Breast epithelium (tissue), 4 donors: ENCODE measurements around the gene RCSD1. TPM values are rescaled to one million over a fixed set of nuclear protein-coding genes. Genes with fewer than 3 reads are reported as not detected.
"Not testable (repeated sequence)": the region's sequence is repeated elsewhere in the genome, so short reads cannot be mapped to it uniquely, and the experiment has no call there.

ENCODE experiments used
- DNase-seq, 2 donors: peaks; one replicate each; pipeline ENCODE4 v3.0.0-alpha.2; 2019; ENCODE audit warnings: low spot score in 2 of 2
- H3K27ac ChIP-seq, 2 donors: fragments of 200-600 bp; sonication (generic) in 1 of 2; one replicate each; pipeline ENCODE4 v1.5.1; 2016 to 2019; ENCODE audit warnings: mild to moderate bottlenecking in 1 of 2
- H3K27me3 ChIP-seq, 2 donors: fragments of 200-600 bp; sonication (generic) in 1 of 2; one replicate each; pipeline versions ENCODE4 v1.5.1 to v1.6.0; 2017 to 2019; ENCODE audit warnings: control low read depth in 1 of 2, mild to moderate bottlenecking in 1 of 2
- H3K36me3 ChIP-seq: fragments of 200-600 bp; one replicate; pipeline ENCODE4 v1.5.1; 2019
- H3K4me1 ChIP-seq, 2 donors: fragments of 200-600 bp; sonication (generic); one replicate each; pipeline ENCODE4 v1.5.1; 2016 to 2019; ENCODE audit warnings: control low read depth in 1 of 2
- H3K4me3 ChIP-seq, 3 donors: fragments of 200-600 bp; sonication (generic); 1 replicate in 2 of 3; 2 replicates in 1 of 3; pipeline ENCODE4 v1.5.1; 2016 to 2019; ENCODE audit warnings: mild to moderate bottlenecking in 3 of 3, moderate library complexity in 2 of 3
- H3K9me3 ChIP-seq, 2 donors: fragments of 200-600 bp; sonication (generic) in 1 of 2; one replicate each; pipeline ENCODE4 v1.5.1; 2016 to 2019; ENCODE audit warnings: control low read depth in 1 of 2
- POLR2A ChIP-seq: fragments of 450-650 bp; IDR thresholded peaks from one replicate; pipeline ENCODE4 v1.6.1; 2016; ENCODE audit warnings: antibody characterized with exemption, mild to moderate bottlenecking, moderate library complexity
- POLR2AphosphoS5 ChIP-seq, 3 donors: sonication (generic); formaldehyde crosslinking; IDR thresholded peaks; one replicate each; pipeline ENCODE4 v1.6.1; 2017; ENCODE audit warnings: antibody characterized with exemption in 3 of 3
- intact Hi-C: fragments of 100-400 bp; cut with DNase I; formaldehyde crosslinking; loops from one replicate; pipeline ENCODE4 v1.15.1; 2023; ENCODE audit warnings: low total_unique reads
- total RNA-seq, 3 donors: library from RNA; depleted of rRNA; stranded (reverse); fragments of >200 nt; gene quantifications; one replicate each; pipeline ENCODE4 v1.1.0, GENCODE V29; 2016
- TF ChIP-seq, protein P1 (sequence below), 3 donors: fragments of 450-650 bp; IDR thresholded peaks; one replicate each; pipeline ENCODE4 v1.5.1; 2016 to 2017; ENCODE audit warnings: antibody characterized with exemption in 3 of 3, mild to moderate bottlenecking in 3 of 3, moderate library complexity in 3 of 3

RCSD1 gene
- total RNA-seq, 3 donors from 2014 or later: 11.5 to 29.0 (median 12.0) TPM

DNA sequence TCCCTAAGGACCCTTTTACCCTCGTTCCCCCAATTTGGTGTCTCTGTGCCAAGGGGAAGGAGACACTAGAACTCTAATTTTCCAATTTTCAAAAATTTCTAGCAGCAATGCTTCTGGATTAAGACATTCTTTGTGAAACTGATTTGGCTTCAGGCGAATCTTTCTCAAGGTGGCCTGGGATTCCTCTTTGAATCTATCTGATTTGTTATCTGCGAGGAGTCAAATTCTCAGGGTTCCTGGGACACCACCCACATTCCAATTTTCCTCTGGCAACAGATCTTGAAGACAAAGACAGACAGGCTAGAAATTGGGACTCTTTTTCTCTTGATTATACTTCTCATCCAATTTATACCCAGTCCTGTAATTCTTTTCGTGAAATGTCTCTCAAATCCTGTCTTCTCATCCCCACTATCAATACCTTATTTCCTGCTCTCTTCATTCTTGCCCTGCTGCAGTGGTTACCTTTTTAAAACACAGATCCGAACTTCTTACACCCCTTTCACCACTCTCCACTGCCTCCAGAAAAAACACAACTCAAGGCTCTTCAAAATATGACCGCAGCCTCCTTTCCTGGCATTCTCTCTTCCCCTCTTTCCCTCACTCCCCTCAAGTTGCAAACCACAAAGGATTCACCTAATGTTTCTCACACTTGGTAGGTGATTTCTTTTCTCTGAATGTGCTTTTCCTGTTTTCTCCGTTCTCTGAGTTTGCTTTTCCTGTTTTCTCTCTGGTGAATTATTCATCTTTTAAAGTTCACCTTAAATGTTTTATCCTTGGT lies 89.1 kb downstream of the RCSD1 start:
- TF ChIP-seq, protein P1, sequence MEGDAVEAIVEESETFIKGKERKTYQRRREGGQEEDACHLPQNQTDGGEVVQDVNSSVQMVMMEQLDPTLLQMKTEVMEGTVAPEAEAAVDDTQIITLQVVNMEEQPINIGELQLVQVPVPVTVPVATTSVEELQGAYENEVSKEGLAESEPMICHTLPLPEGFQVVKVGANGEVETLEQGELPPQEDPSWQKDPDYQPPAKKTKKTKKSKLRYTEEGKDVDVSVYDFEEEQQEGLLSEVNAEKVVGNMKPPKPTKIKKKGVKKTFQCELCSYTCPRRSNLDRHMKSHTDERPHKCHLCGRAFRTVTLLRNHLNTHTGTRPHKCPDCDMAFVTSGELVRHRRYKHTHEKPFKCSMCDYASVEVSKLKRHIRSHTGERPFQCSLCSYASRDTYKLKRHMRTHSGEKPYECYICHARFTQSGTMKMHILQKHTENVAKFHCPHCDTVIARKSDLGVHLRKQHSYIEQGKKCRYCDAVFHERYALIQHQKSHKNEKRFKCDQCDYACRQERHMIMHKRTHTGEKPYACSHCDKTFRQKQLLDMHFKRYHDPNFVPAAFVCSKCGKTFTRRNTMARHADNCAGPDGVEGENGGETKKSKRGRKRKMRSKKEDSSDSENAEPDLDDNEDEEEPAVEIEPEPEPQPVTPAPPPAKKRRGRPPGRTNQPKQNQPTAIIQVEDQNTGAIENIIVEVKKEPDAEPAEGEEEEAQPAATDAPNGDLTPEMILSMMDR (IDR thresholded peaks at IDR 0.05): no peak
- no peak for TF ChIP-seq POLR2AphosphoS5 (IDR thresholded peaks at IDR 0.05)
- TF ChIP-seq POLR2A: no peak
- Histone ChIP-seq H3K4me1 (peaks cover 0 to 14% of the 10 kb centered on the region in 2 donors), H3K27me3 (no peaks in the 10 kb centered on the region), H3K9me3 (no peaks in the 10 kb centered on the region), H3K4me3 (no peak overlapping the region), H3K27ac (no peak overlapping the region), H3K36me3 (no peaks in the 10 kb centered on the region)
- no peak for DNase-seq
- intact Hi-C loops: no loop called here

DNA sequence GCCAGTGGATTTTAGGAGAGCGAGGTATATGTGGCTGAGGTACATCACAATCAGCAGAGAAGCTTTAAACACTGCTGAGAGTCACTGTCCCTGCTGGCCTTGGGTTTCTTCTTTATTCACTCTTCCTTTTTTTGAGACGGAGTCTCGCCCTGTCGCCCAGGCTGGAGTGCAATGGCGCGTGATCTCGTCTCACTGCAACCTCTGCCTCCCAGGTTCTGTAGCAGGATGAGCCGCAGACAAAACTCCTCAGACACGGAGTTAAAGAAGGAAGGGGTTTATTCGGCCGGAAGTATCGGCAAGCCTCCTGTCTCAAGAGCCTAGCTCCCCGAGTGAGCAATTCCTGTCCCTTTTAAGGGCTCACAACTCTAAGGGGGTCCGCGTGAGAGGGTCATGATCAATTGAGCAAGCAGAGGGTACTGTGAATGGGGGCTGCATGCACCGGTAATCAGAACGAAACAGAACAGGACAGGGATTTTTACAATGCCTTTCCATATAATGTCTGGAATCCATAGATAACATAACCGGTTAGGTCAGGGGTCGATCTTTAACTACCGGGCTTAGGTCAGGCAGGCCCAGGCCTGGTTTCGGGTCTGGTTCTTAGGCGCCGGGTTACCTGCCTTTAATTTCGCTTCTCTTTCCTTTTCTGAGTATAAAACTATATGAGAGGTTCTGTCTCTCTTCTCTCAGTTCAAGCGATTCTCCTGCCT lies 89.8 kb downstream of the RCSD1 start:
- not testable (repeated sequence) for H3K9me3 ChIP-seq, DNase-seq, H3K27ac ChIP-seq, H3K4me3 ChIP-seq, H3K36me3 ChIP-seq, H3K27me3 ChIP-seq
- peaks cover 0 to 17% of the 10 kb centered on the region in 2 donors for H3K4me1 ChIP-seq
- intact Hi-C loops: loop anchor here (10.0 kb wide), 1 partner anchor 85 kb away; no protein-coding TSS in a partner anchor

DNA sequence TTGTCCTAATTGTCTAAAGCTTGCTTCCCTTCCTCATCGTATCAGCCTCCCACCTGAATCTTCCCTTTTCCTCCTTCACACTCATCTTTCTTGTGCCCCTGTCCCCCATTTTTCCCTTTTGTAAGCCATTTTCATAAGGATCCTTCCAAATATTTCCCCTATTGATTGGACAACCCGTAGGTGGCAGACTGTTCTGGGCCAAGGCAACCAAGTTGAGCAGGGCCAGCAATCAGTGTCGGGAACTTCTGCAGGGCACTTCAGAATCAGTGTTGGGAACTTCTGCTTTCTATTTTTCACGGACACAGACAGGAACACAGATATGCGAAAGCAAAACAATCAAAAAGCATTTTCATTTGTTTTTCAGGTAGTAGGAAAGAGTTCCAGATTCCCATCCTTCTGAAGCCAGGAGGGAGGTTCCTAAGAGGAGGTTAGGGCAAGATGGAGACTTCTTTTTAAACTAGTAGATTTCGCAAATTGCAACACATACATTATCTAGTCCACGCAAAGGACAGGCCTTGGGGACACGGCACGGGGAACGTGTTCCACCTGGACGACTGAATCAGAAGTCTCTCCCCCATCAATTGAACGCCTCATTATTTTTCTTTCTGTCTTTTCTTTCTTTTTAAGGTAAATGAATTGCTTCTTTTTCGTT lies 91.1 kb downstream of the RCSD1 start:
- DNase-seq: no peak
- H3K27ac ChIP-seq: peak overlapping the region; percentile 92 to 93
- intact Hi-C loops: loop anchor here (10.0 kb wide), 1 partner anchor 84 kb away; no protein-coding TSS in a partner anchor
- no peaks in the 10 kb centered on the region for H3K36me3 ChIP-seq
- no peaks in the 10 kb centered on the region for H3K27me3 ChIP-seq
- peaks cover 0 to 17% of the 10 kb centered on the region in 2 donors for H3K4me1 ChIP-seq
- TF ChIP-seq POLR2AphosphoS5 (IDR thresholded peaks at IDR 0.05) (no peak), POLR2A (no peak)
- TF ChIP-seq, protein P1 (IDR thresholded peaks at IDR 0.05): peak in 1 of 3 donors; percentile 34
- no peaks in the 10 kb centered on the region for H3K9me3 ChIP-seq
- H3K4me3 ChIP-seq: peak overlapping the region; percentile 83 to 100 (median 96)

DNA sequence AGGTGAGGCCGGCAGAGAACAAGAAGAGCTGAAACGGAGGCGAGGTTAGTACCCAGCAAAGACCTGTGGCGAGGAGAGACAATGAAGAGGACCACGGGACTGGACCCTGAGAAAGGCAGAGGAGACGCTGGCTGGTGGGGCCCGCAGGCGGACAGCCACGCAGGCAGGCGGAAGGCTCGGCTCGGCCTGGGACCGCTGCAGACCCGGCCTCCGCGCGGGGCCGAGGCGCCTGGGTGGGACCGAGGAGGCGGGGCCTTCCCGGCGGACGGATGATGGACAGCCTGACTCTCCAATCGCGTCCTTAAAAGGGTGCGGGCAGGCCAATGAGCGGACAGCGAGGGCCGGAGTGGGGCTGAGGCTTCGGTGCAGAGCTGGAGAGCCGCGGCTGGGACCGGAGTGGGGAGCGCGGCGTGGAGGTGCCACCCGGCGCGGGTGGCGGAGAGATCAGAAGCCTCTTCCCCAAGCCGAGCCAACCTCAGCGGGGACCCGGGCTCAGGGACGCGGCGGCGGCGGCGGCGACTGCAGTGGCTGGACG lies 91.7 kb downstream of the RCSD1 start, which contains the start of gene MPZL1:
Gene MPZL1 (plus strand): TSS at position 366 of the 535 bp plus-strand sequence. CDS start 170 bp downstream, outside the sequence.
- H3K4me1 ChIP-seq: peaks cover 0 to 17% of the 10 kb centered on the region in 2 donors
- no peaks in the 10 kb centered on the region for H3K27me3 ChIP-seq
- intact Hi-C loops: loop anchor here (10.0 kb wide), 1 partner anchor 83 kb away; no protein-coding TSS in a partner anchor
- H3K36me3 ChIP-seq: no peaks in the 10 kb centered on the region
- TF ChIP-seq POLR2A (peak; percentile 64), POLR2AphosphoS5 (IDR thresholded peaks at IDR 0.05) (peak in 2 of 3 donors; percentile 29 to 51)
- TF ChIP-seq, protein P1 (IDR thresholded peaks at IDR 0.05): no peak
- DNase-seq: peak; percentile 93 to 96
- H3K27ac ChIP-seq: peak within 1 kb of the TSS; percentile 92 to 93
- H3K9me3 ChIP-seq: no peaks in the 10 kb centered on the region
- H3K4me3 ChIP-seq: peak within 1 kb of the TSS; percentile 83 to 100 (median 96)
